Measurements from ENCODE around the gene KDM4E. TPM values are rescaled to one million over a fixed set of nuclear protein-coding genes. Genes with fewer than 3 reads are reported as not detected.

Gene KDM4E
- total and polyA plus RNA-seq, 9 of the 15 experiments (the other 6 are each of a cell fraction or from before 2014, with no cell fraction given), result 0.04 TPM; not detected in 8

DNA sequence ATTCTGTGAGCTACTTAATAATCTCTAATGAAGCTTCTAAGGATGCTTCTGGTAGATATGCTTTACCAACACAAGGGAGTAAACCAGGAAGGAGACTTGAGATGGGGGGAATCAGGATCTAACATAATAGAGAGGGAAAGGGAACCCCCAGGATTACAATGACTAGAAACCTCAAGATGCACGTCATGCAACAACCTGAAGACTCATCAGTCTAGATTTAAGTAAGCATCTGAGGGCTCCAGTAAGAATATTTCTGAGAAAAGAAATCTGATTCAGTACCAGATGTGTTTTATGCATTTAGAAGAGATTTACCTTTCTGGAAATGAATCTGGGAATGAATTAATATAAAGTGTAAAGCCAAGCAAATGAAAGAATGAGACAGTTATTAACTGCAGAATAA lies 36.3 kb upstream of the KDM4E start (continued):
- TF ChIP-seq, protein P1, sequence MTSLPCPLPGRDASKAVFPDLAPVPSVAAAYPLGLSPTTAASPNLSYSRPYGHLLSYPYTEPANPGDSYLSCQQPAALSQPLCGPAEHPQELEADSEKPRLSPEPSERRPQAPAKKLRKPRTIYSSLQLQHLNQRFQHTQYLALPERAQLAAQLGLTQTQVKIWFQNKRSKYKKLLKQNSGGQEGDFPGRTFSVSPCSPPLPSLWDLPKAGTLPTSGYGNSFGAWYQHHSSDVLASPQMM (CRISPR knock-in tag; IDR thresholded peaks at IDR 0.05), result no peak
- TF ChIP-seq PRPF4 (IDR thresholded peaks at IDR 0.05; ENCODE audit: insufficient read depth, low read depth, low read length, poor library complexity, severe bottlenecking) (no peak), POLR2H (tag; IDR thresholded peaks at IDR 0.05; ENCODE audit: low read depth) (no peak), ZNF263 (CRISPR knock-in tag; IDR thresholded peaks at IDR 0.05; ENCODE audit: borderline replicate concordance) (no peak), RUNX1 (IDR thresholded peaks at IDR 0.05; ENCODE audit: low read depth) (no peak), PHF20 (IDR thresholded peaks at IDR 0.05; ENCODE audit: partially characterized antibody) (no peak), ZNF41 (CRISPR knock-in tag; conservative IDR thresholded peaks at IDR 0.05) (no peak), ZNF3 (CRISPR knock-in tag; IDR thresholded peaks at IDR 0.05) (no peak)

DNA sequence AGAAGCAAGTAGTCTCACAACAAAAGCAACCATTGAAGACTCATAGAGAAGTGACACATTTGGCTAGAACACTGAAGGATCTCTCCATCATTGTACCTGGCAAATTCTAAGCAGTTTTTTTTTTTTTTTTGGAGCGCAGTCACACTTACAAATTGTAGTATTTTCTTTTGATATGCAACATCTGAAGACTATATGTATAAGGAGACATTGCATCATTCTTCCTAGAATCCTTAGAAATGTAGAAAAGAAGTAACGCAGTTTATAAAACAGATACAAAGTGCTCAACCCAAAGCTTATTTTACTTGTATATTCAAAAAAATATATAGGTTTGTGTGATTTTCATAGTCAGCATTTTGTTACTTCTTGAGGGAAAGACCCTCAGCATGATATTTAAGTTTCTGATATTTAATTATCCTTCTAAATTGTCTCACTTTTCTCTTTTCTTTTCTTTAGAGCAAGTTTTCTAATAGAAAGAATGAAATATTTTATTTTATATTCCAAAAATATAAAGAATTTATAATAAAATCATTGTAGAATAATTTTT lies 31.6 kb upstream of the KDM4E start:
- 5% methylated on average over 2 of the region's 2 CpGs for WGBS (ENCODE audit: insufficient coverage, low coverage, missing lambda C conversion rate)
- Histone ChIP-seq H3K9me3 (replicated peaks; ENCODE audit: control insufficient read depth, insufficient read depth, low read depth, low read length) (no peaks in the 10 kb centered on the region), H3K9ac (ENCODE audit: insufficient read depth in 1 of 2, low read depth in 2 of 2, low read length in 2 of 2) (no peak overlapping the region), H3K79me2 (ENCODE audit: control insufficient read depth, insufficient read depth, low read length) (no peaks in the 10 kb centered on the region), H2AFZ (ENCODE audit: low read depth, low read length) (no peak overlapping the region), H3K27ac (ENCODE audit: extremely low read depth, low read depth, low read length) (no peak overlapping the region), H3K4me1 (replicated peaks in 1 of 2; ENCODE audit: control insufficient read depth in 2 of 2, insufficient read depth in 2 of 2, low read length in 2 of 2) (peaks cover 0 to 4% of the 10 kb centered on the region in 2 experiments; a peak in 2 of 5 replicates), H3K9me1 (ENCODE audit: control insufficient read depth, insufficient read depth, low read length) (no peaks in the 10 kb centered on the region), H3K27me3 (ENCODE audit: control insufficient read depth in 2 of 2, insufficient read depth in 2 of 2, low read length in 2 of 2) (peaks cover 0 to 2% of the 10 kb centered on the region in 2 experiments; a peak in 1 of 5 replicates), H3K4me2 (ENCODE audit: insufficient read depth, low read length) (no peak overlapping the region), H4K20me1 (replicated peaks; ENCODE audit: control insufficient read depth, insufficient read depth, low read length) (no peaks in the 10 kb centered on the region), H3K4me3 (no peak overlapping the region), H3K36me3 (ENCODE audit: control insufficient read depth, insufficient read depth, low read length) (no peaks in the 10 kb centered on the region)
- ATAC-seq, result no peak
- ChIA-PET CTCF (ENCODE audit: low intra/inter-chr PET ratio) (interaction anchor here (0.6 kb wide), 1 partner anchor 288 kb away, joined by 3 read pairs; no protein-coding TSS in a partner anchor), POLR2A (no interaction called here)
- in situ Hi-C loops (cut with MboI), result no loop called here
- FAIRE-seq, result no peak
- no TSS peak for BruUV-seq (replicated peaks)
- intact Hi-C loops (cut with micrococcal nuclease), result no loop called here
- DNase-seq (ENCODE audit: extremely low read depth in 1 of 4, low spot score in 3 of 4), result no peak
- TF ChIP-seq, protein P2, sequence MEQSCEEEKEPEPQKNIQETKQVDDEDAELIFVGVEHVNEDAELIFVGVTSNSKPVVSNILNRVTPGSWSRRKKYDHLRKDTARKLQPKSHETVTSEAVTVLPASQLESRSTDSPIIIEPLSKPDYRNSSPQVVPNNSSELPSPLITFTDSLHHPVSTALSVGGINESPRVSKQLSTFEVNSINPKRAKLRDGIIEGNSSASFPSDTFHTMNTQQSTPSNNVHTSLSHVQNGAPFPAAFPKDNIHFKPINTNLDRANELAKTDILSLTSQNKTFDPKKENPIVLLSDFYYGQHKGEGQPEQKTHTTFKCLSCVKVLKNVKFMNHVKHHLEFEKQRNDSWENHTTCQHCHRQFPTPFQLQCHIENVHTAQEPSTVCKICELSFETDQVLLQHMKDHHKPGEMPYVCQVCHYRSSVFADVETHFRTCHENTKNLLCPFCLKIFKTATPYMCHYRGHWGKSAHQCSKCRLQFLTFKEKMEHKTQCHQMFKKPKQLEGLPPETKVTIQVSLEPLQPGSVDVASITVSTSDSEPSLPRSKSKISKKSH (CRISPR knock-in tag; IDR thresholded peaks at IDR 0.05), result no peak
- TF ChIP-seq ZNF41 (CRISPR knock-in tag; conservative IDR thresholded peaks at IDR 0.05) (no peak), MAFF (IDR thresholded peaks at IDR 0.05; ENCODE audit: low read length) (peak; percentile 57; the same call in 1 of the 2 replicates), CEBPG (CRISPR knock-in tag; IDR thresholded peaks at IDR 0.05) (no peak), CEBPG (tag; conservative IDR thresholded peaks at IDR 0.05 in 1 of 2, IDR thresholded peaks at IDR 0.05 in 1 of 2) (peak in 1 of 2 experiments; percentile 71; a peak in 2 of 4 replicates), MAFK (IDR thresholded peaks at IDR 0.05; ENCODE audit: low read length) (peak; percentile 44; the same call in 1 of the 2 replicates), ZBTB17 (CRISPR knock-in tag; IDR thresholded peaks at IDR 0.05) (no peak), CEBPB (tag; IDR thresholded peaks at IDR 0.05) (peak; percentile 34), C11orf30 (IDR thresholded peaks at IDR 0.05; ENCODE audit: low read depth) (peak; percentile 69), ZNF316 (IDR thresholded peaks at IDR 0.05) (peak; percentile 87), MAFG (tag; conservative IDR thresholded peaks at IDR 0.05) (peak; percentile 64)
- TF ChIP-seq, protein P3, sequence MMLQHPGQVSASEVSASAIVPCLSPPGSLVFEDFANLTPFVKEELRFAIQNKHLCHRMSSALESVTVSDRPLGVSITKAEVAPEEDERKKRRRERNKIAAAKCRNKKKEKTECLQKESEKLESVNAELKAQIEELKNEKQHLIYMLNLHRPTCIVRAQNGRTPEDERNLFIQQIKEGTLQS (IDR thresholded peaks at IDR 0.05), result peak; percentile 55
- TF ChIP-seq, protein P3 (CRISPR knock-in tag; conservative IDR thresholded peaks at IDR 0.05), result no peak

All from K562 (cell line).